Measurements from ENCODE around the gene RFXANK. TPM values are rescaled to one million over a fixed set of nuclear protein-coding genes. Genes with fewer than 3 reads are reported as not detected.

Gene RFXANK
- total and polyA plus RNA-seq, 9 of the 15 experiments (the other 6 are each of a cell fraction or from before 2014, with no cell fraction given): 68.6 to 181 (median 150) TPM

- no peak for TF ChIP-seq MGA (IDR thresholded peaks at IDR 0.05)
- no peak for TF ChIP-seq SRSF9 (IDR thresholded peaks at IDR 0.05; ENCODE audit: borderline replicate concordance, low read depth, low read length)
- no peak for TF ChIP-seq ID3 (CRISPR knock-in tag; IDR thresholded peaks at IDR 0.05)
- peak; percentile 86; the same call in 1 of the 2 replicates for TF ChIP-seq ID3 (tag; IDR thresholded peaks at IDR 0.05)
- no peak for TF ChIP-seq MECOM (CRISPR knock-in tag; IDR thresholded peaks at IDR 0.05)
- TF ChIP-seq ZNF695 (CRISPR knock-in tag; IDR thresholded peaks at IDR 0.05): no peak
- TF ChIP-seq ZNF184 (CRISPR knock-in tag; IDR thresholded peaks at IDR 0.05): no peak
- TF ChIP-seq PTRF (tag; IDR thresholded peaks at IDR 0.05): no peak
- TF ChIP-seq SREBF1 (IDR thresholded peaks at IDR 0.05; ENCODE audit: borderline replicate concordance, low read depth, low read length): no peak
- TF ChIP-seq E2F3 (CRISPR knock-in tag; IDR thresholded peaks at IDR 0.05): no peak
- no peak for TF ChIP-seq CBX8 (IDR thresholded peaks at IDR 0.05; ENCODE audit: borderline replicate concordance, extremely low read depth, low read depth, low read length, poor library complexity, severe bottlenecking)
- TF ChIP-seq, protein P1, sequence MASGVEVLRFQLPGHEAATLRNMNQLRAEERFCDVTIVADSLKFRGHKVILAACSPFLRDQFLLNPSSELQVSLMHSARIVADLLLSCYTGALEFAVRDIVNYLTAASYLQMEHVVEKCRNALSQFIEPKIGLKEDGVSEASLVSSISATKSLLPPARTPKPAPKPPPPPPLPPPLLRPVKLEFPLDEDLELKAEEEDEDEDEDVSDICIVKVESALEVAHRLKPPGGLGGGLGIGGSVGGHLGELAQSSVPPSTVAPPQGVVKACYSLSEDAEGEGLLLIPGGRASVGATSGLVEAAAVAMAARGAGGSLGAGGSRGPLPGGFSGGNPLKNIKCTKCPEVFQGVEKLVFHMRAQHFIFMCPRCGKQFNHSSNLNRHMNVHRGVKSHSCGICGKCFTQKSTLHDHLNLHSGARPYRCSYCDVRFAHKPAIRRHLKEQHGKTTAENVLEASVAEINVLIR (CRISPR knock-in tag; IDR thresholded peaks at IDR 0.05): no peak
- TF ChIP-seq ZNF707 (CRISPR knock-in tag; conservative IDR thresholded peaks at IDR 0.05): peak; percentile 50; the same call in 1 of the 2 replicates
- TF ChIP-seq EWSR1 (IDR thresholded peaks at IDR 0.05; ENCODE audit: borderline replicate concordance, low read depth, partially characterized antibody): no peak
Observed at GRCh38 chr19:19192078-19192882, at the start of gene RFXANK, which contains the start of gene BORCS8 (continued).

Measured in K562 (cell line).